CD4-positive, alpha-beta T cell treated with Interleukin-17A for 1 hour (primary cell): ENCODE results near the gene FBLN1.
"Not testable (repeated sequence)": the region's sequence is repeated elsewhere in the genome, so short reads cannot be mapped to it uniquely, and the experiment has no call there.

ENCODE experiments used
- DNase-seq: peaks from one replicate; pipeline ENCODE4 v3.0.0-alpha.2; 2020

FBLN1 gene

GRCh38 chr22:45477366-45478107, 25.1 kb upstream of the FBLN1 start:
- no peak for DNase-seq

GRCh38 chr22:45478108-45478771, 24.4 kb upstream of the FBLN1 start:
- DNase-seq = no peak

- no peak for DNase-seq
Observed at GRCh38 chr22:45480717-45481116, 22.0 kb upstream of the FBLN1 start.

- DNase-seq = no peak
Observed at GRCh38 chr22:45481661-45482060, 21.0 kb upstream of the FBLN1 start.

GRCh38 chr22:45482169-45482568, 20.5 kb upstream of the FBLN1 start:
- DNase-seq = no peak

- DNase-seq = no peak
Observed at GRCh38 chr22:45483319-45483718, 19.4 kb upstream of the FBLN1 start.

- no peak for DNase-seq
Observed at GRCh38 chr22:45483918-45484499, 18.7 kb upstream of the FBLN1 start.

- DNase-seq = no peak
Observed at GRCh38 chr22:45484742-45485141, 17.9 kb upstream of the FBLN1 start.

GRCh38 chr22:45485261-45485660, 17.4 kb upstream of the FBLN1 start:
- DNase-seq = no peak

- no peak for DNase-seq
Observed at GRCh38 chr22:45488764-45489370, 13.8 kb upstream of the FBLN1 start.

GRCh38 chr22:45490836-45491235, 11.8 kb upstream of the FBLN1 start:
- DNase-seq = no peak

GRCh38 chr22:45491841-45492240, 10.8 kb upstream of the FBLN1 start:
- no peak for DNase-seq

- DNase-seq = no peak
Observed at GRCh38 chr22:45493286-45493771, 9.4 kb upstream of the FBLN1 start.

- DNase-seq = not testable (repeated sequence)
Observed at GRCh38 chr22:45494306-45494705, 8.4 kb upstream of the FBLN1 start.

- not testable (repeated sequence) for DNase-seq
Observed at GRCh38 chr22:45495616-45496015, 7.1 kb upstream of the FBLN1 start.

- no peak for DNase-seq
Observed at GRCh38 chr22:45496451-45496941, 6.2 kb upstream of the FBLN1 start.

- DNase-seq = no peak
Observed at GRCh38 chr22:45497351-45498145, 5.1 kb upstream of the FBLN1 start.

GRCh38 chr22:45499746-45500145, 2.9 kb upstream of the FBLN1 start:
- DNase-seq = no peak

GRCh38 chr22:45503050-45503815, 550 bp downstream of the FBLN1 start:
- DNase-seq = no peak

- no peak for DNase-seq
Observed at GRCh38 chr22:45503816-45504372, 1.2 kb downstream of the FBLN1 start.
